Peyer's patch (tissue), 4 donors: ENCODE results near the gene CCN2.

Experiments
- POLR2A ChIP-seq, 2 donors: fragments of 450-650 bp; IDR thresholded peaks; one replicate each; pipeline ENCODE4 v1.5.1; 2017; ENCODE audit warnings: antibody characterized with exemption in 2 of 2, mild to moderate bottlenecking in 2 of 2, moderate library complexity in 2 of 2
- TF ChIP-seq, protein P1 (sequence below), 6 experiments: fragments of 450-650 bp in 4 of 6; fragments of 200-600 bp in 2 of 6; sonication (generic) in 1 of 6; IDR thresholded peaks; one replicate each; pipeline ENCODE4 v1.5.1; 2017 to 2019; ENCODE audit warnings: antibody characterized with exemption in 6 of 6, mild to moderate bottlenecking in 3 of 6, moderate library complexity in 1 of 6

DNA sequence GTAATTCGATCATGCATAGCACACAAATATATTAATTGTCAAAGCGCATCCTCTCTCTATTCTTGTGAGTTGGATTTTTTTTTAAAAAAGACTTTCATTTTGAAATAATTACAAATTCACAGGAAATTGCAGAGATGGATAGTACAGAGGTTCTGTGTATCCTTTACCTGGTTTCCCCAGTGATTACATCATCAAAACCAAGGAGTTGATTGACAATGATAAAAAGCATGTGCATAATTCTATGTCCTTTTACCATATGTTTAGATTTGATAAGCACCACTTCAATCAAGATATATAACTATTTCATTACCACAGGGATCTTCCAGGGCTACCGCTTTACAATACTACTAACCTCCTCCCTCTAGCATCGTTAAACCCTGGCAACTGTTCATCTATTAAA, 40.2 kb downstream of the CCN2 start:
- TF ChIP-seq, protein P1, sequence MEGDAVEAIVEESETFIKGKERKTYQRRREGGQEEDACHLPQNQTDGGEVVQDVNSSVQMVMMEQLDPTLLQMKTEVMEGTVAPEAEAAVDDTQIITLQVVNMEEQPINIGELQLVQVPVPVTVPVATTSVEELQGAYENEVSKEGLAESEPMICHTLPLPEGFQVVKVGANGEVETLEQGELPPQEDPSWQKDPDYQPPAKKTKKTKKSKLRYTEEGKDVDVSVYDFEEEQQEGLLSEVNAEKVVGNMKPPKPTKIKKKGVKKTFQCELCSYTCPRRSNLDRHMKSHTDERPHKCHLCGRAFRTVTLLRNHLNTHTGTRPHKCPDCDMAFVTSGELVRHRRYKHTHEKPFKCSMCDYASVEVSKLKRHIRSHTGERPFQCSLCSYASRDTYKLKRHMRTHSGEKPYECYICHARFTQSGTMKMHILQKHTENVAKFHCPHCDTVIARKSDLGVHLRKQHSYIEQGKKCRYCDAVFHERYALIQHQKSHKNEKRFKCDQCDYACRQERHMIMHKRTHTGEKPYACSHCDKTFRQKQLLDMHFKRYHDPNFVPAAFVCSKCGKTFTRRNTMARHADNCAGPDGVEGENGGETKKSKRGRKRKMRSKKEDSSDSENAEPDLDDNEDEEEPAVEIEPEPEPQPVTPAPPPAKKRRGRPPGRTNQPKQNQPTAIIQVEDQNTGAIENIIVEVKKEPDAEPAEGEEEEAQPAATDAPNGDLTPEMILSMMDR (IDR thresholded peaks at IDR 0.05): no peak
- no peak for TF ChIP-seq POLR2A (IDR thresholded peaks at IDR 0.05)
